ENCODE data around the gene LUC7L.

Gene LUC7L, protein sequence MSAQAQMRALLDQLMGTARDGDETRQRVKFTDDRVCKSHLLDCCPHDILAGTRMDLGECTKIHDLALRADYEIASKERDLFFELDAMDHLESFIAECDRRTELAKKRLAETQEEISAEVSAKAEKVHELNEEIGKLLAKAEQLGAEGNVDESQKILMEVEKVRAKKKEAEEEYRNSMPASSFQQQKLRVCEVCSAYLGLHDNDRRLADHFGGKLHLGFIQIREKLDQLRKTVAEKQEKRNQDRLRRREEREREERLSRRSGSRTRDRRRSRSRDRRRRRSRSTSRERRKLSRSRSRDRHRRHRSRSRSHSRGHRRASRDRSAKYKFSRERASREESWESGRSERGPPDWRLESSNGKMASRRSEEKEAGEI

DNA sequence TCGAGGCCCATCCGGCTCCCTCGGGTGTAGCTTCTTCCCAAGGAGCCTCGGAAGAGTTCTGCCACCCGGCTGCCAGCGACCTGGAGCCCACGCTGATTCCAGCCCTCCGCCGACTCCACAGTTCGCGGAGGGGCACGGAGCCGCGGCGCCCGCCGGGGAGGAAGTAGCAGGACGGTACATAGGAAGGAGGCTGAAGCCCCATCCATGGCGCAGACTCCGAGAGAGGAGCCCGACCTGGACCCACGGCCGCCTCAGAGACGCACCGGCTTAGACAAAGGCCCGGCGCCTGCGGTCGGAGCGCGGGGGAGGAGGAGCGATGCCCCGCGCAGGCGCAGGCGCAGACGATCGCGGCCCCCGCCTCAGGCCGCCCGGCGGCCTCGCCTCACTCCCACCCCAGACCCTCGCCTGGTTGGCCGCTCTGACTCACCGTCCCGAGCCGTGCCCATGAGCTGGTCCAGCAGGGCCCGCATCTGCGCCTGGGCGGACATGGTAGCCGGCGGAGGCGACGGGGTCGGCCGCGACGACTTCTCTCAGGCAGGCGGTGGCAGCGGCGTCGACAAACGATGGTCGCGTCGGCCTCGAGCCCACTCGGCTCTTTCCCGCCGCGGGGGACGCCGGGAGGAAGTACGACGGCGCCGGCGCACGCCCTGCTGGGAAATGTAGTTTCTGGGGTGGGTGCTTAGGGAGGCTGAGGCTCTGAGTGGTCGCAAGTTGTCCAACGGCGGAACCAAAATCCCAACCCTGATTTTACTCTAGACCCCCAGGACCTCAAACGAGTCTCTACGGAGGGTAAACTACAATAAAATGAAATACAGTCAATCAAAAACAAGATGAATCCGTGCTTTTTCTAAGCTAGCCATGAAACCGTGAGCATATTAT, at the start of gene LUC7L:
LUC7L (minus strand) TSS at position 598 of the 879 bp plus-strand sequence; CDS start at position 488, 110 bp downstream.
- Histone ChIP-seq H3K36me3 (ENCODE audit: insufficient read depth, low read length) (peaks cover 44% of the 10 kb centered on the region), H3K9me3 (ENCODE audit: low read depth, low read length) (no peaks in the 10 kb centered on the region), H3K4me3 (peak within 1 kb of the TSS; percentile 93), H3K27ac (peak within 1 kb of the TSS; percentile 93), H3K9ac (ENCODE audit: insufficient read length) (peak within 1 kb of the TSS; percentile 95)
- no peak for TF ChIP-seq EZH2 (IDR thresholded peaks at IDR 0.05)
- TF ChIP-seq POLR2AphosphoS5 (IDR thresholded peaks at IDR 0.05; ENCODE audit: borderline replicate concordance, low read depth, low read length) = peak; percentile 99
- no peak for TF ChIP-seq FOXP2 (optimal IDR thresholded peaks at IDR 0.05; ENCODE audit: control extremely low read depth, extremely low read length, insufficient read depth)
- no peak for DNase-seq (ENCODE audit: low read depth, low spot score)

DNA sequence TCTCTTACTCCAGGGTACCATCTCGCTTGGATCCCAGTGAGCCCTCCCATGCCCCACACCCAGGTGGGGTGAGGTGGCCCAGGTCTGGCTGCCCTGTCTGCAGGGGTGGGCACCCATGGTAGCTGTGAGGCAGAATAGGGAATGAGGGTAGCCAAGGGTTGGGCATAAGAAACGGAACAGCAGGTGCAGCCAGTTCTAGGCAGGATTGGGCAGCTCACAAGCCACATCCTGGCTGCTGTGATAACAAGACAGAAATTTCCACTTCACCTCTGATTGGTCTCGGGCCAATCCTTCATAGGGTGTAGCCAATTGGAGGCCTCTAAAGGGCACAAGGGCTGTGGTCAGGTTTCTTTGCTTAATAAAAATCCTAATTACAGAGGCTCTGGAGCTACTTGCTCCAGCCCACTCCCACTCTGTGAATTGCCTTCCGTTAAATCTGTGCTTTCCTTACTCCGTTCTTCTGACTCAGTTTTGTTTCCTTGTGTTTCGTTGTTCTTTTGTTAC, 49.7 kb upstream of the LUC7L start:
- Histone ChIP-seq H3K4me3 (no peak overlapping the region), H3K27ac (no peak overlapping the region), H3K36me3 (ENCODE audit: insufficient read depth, low read length) (no peaks in the 10 kb centered on the region), H3K9ac (ENCODE audit: insufficient read length) (no peak overlapping the region), H3K9me3 (ENCODE audit: low read depth, low read length) (no peaks in the 10 kb centered on the region)
- TF ChIP-seq FOXP2 (optimal IDR thresholded peaks at IDR 0.05; ENCODE audit: control extremely low read depth, extremely low read length, insufficient read depth) = no peak
- no peak for TF ChIP-seq EZH2 (IDR thresholded peaks at IDR 0.05)
- no peak for TF ChIP-seq POLR2AphosphoS5 (IDR thresholded peaks at IDR 0.05; ENCODE audit: borderline replicate concordance, low read depth, low read length)
- peak; percentile 2 for DNase-seq (ENCODE audit: low read depth, low spot score)

DNA sequence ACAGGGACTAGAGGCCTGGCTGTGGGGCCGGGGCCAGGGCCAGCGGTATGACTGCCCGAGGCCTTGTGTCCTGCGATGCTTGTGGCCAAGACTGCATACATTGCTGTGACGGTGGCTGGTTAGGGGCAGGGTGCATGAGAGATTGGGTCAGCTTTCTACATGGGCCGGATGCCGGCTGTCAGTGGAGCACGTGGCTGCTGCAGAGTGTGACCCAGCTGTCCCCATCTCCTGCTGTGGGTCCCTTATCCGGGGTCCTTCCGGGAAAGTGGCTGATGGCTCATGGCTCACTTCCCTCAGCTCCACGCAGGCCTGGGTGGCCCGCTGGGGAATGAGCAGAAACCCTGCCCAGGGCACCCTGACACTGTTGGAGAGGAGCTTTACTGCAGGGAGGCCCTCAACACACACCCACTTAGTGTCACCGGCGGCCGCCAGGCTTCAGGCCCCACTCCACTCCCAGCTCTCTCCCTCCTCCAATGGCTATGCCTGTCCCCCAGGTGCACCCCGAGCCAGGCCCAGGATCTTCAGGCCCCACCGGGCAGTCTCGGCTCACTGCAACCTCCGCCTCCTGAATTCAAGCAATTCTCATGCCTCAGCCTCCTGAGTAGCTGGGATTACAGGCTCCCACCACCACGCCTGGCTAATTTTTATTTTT, 47.3 kb upstream of the LUC7L start:
- no peak overlapping the region for H3K27ac ChIP-seq
- H3K9ac ChIP-seq (ENCODE audit: insufficient read length) = no peak overlapping the region
- no peak for DNase-seq (ENCODE audit: low read depth, low spot score)
- H3K9me3 ChIP-seq (ENCODE audit: low read depth, low read length) = no peaks in the 10 kb centered on the region
- H3K36me3 ChIP-seq (ENCODE audit: insufficient read depth, low read length) = no peaks in the 10 kb centered on the region
- H3K4me3 ChIP-seq = no peak overlapping the region
- TF ChIP-seq EZH2 (IDR thresholded peaks at IDR 0.05) (no peak), POLR2AphosphoS5 (IDR thresholded peaks at IDR 0.05; ENCODE audit: borderline replicate concordance, low read depth, low read length) (no peak), FOXP2 (optimal IDR thresholded peaks at IDR 0.05; ENCODE audit: control extremely low read depth, extremely low read length, insufficient read depth) (no peak)

DNA sequence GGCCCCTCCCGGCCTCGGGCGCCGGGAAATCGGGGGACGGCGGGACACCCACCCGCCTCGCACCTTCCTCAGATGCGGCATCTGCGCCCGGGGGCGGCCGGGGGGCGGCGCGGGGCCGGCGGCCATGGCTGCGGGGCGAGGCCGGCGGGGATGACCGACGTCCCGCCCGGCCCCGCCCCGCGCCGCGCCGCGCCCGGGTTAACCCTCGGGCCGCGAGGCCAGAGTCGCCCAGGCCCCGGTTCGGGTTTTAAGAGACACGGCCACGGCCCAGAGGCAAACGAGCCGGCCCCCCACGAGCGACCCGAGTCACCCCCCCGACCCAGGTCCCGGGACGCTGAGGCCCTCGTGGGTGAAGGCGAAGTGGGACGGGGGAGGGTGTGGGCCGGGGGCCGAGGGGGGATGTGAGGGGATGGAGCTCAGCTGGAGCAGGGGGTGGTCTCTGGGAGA, 46.6 kb upstream of the LUC7L start, which contains the start of gene RGS11:
RGS11 (minus strand) TSS at position 159 of the 447 bp plus-strand sequence; CDS start at position 126, 33 bp downstream.
- DNase-seq (ENCODE audit: low read depth, low spot score) = no peak
- TF ChIP-seq POLR2AphosphoS5 (IDR thresholded peaks at IDR 0.05; ENCODE audit: borderline replicate concordance, low read depth, low read length) = no peak
- TF ChIP-seq EZH2 (IDR thresholded peaks at IDR 0.05) = no peak
- TF ChIP-seq FOXP2 (optimal IDR thresholded peaks at IDR 0.05; ENCODE audit: control extremely low read depth, extremely low read length, insufficient read depth) = no peak
- no peak within 1 kb of the TSS for H3K27ac ChIP-seq
- H3K36me3 ChIP-seq (ENCODE audit: insufficient read depth, low read length) = no peaks in the 10 kb centered on the region
- no peaks in the 10 kb centered on the region for H3K9me3 ChIP-seq (ENCODE audit: low read depth, low read length)
- no peak within 1 kb of the TSS for H3K9ac ChIP-seq (ENCODE audit: insufficient read length)
- H3K4me3 ChIP-seq = no peak within 1 kb of the TSS

DNA sequence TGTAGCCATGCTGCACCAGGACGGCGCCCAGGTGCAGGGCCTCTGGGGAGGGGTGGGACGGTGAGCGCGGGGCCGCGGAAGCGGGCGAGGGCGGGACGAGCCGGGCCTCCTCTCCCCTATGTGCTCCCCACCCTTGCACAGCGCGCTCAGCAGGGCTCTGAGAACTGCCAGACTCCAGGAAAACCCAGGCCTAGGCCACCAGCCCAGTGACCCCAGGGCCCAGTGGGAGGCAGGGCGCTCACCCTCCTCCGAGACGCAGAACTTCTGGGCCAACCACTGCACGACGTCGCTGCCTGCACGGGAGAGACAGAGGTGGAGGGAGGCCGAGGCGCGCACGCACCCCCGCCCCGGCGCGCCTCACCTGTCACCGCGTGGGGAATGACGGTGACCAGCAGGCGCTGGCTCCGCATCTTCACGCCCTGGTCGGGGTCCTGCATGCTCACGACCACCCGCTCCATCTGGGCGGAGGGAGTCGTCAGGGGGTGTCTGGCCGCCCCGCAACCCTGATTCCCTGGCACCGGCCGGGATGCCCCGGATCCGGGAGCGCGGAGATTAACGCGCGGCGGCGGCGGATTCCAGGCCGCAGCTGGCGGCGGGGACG, 45.9 kb upstream of the LUC7L start:
- H3K27ac ChIP-seq = no peak overlapping the region
- H3K9me3 ChIP-seq (ENCODE audit: low read depth, low read length) = no peaks in the 10 kb centered on the region
- H3K4me3 ChIP-seq = no peak overlapping the region
- no peak overlapping the region for H3K9ac ChIP-seq (ENCODE audit: insufficient read length)
- TF ChIP-seq POLR2AphosphoS5 (IDR thresholded peaks at IDR 0.05; ENCODE audit: borderline replicate concordance, low read depth, low read length) = no peak
- TF ChIP-seq EZH2 (IDR thresholded peaks at IDR 0.05) = no peak
- TF ChIP-seq FOXP2 (optimal IDR thresholded peaks at IDR 0.05; ENCODE audit: control extremely low read depth, extremely low read length, insufficient read depth) = no peak
- no peaks in the 10 kb centered on the region for H3K36me3 ChIP-seq (ENCODE audit: insufficient read depth, low read length)
- no peak for DNase-seq (ENCODE audit: low read depth, low spot score)

DNA sequence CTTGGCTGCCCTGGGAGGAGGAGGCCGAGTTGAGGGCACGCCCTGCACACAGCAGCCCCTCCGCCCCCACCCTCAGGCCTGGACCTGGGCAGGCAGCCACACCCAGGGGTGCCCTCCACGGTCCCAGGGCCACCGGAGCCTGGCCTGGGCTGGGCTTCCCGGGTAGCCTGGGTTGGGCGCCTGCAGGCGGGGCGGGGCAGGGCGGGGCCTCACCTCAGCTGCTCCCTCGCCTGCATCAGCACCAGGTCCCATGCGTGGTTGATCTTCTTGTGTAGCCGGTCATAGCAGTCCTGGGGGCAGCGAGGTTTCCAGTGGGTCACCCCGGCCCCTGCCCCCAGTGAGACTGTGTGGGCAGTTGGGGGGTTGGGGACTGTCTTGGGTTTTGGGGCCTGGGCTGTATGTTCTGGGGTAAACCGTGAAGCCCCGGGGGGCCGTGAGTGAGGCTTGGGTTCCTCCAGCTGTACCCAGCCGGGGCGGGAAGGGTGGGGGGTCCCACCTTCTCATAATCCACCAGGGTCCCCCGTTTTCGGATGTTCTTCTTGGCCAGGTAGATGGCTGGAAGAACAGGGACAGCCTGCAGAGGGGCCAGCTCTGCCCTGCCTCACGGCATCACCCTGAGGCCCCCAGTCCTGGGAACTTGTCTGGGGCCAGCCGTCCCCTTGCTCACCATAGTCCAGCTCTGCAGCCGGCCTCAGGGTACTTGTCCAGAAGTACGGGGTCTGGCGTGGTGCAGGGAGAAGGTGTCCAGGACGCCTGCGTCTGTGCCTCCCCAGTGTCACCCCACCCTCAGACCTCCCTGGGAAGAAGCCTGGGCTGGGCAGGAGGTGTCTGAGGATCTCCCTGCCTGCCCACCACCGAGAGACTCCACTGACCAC, 44.5 kb upstream of the LUC7L start:
- Histone ChIP-seq H3K9ac (ENCODE audit: insufficient read length) (no peak overlapping the region), H3K36me3 (ENCODE audit: insufficient read depth, low read length) (no peaks in the 10 kb centered on the region)

More for the DNA sequence above, 44.5 kb upstream of the LUC7L start:
- DNase-seq (ENCODE audit: low read depth, low spot score) = no peak
- TF ChIP-seq FOXP2 (optimal IDR thresholded peaks at IDR 0.05; ENCODE audit: control extremely low read depth, extremely low read length, insufficient read depth) = no peak
- no peak for TF ChIP-seq POLR2AphosphoS5 (IDR thresholded peaks at IDR 0.05; ENCODE audit: borderline replicate concordance, low read depth, low read length)
- TF ChIP-seq EZH2 (IDR thresholded peaks at IDR 0.05) = no peak
- Histone ChIP-seq H3K9me3 (ENCODE audit: low read depth, low read length) (no peaks in the 10 kb centered on the region), H3K27ac (no peak overlapping the region), H3K4me3 (no peak overlapping the region)

Data from SK-N-MC (cell line).